HepG2 (cell line): ENCODE data around the gene ABHD15. TPM values are rescaled to one million over a fixed set of nuclear protein-coding genes. Genes with fewer than 3 reads are reported as not detected.

ENCODE experiments used
- ELF3 ChIP-seq: IDR thresholded peaks from 2 replicates; pipeline ENCODE4 v1.6.1; 2016; ENCODE audit warnings: missing genetic modification reagents, missing compliant biosample characterization
- GLI4 ChIP-seq: sonication (generic); formaldehyde crosslinking; IDR thresholded peaks from 2 replicates; pipeline ENCODE4 v1.5.1; 2020; ENCODE audit warnings: missing genetic modification reagents, mild to moderate bottlenecking, moderate library complexity, borderline replicate concordance
- HIVEP1 ChIP-seq: sonication (generic); formaldehyde crosslinking; IDR thresholded peaks from 2 replicates; pipeline ENCODE4 v1.4.0; 2020; ENCODE audit warnings: mild to moderate bottlenecking, missing genetic modification reagents
- HNRNPLL ChIP-seq: fragments of 200-400 bp; formaldehyde crosslinking; IDR thresholded peaks from 2 replicates; pipeline ENCODE4 v1.6.1; 2017; ENCODE audit warnings: mild to moderate bottlenecking, low read depth, low read length; ENCODE audit not compliant: poor library complexity, severe bottlenecking
- KDM5B ChIP-seq: sonication (generic); formaldehyde crosslinking; IDR thresholded peaks from 2 replicates; pipeline ENCODE4 v1.4.0; 2020; ENCODE audit warnings: missing genetic modification reagents, mild to moderate bottlenecking, borderline replicate concordance
- PITX1 ChIP-seq: sonication (generic); formaldehyde crosslinking; IDR thresholded peaks from 2 replicates; pipeline ENCODE4 v1.5.1; 2020; ENCODE audit warnings: mild to moderate bottlenecking, missing genetic modification reagents
- POGK ChIP-seq: sonication (generic); formaldehyde crosslinking; conservative IDR thresholded peaks from 2 replicates; pipeline ENCODE4 v1.8.0; 2022; ENCODE audit warnings: mild to moderate bottlenecking, moderate library complexity, missing genetic modification reagents
- SNAPC4 ChIP-seq: sonication (generic); formaldehyde crosslinking; IDR thresholded peaks from 2 replicates; pipeline ENCODE4 v1.4.0; 2020; ENCODE audit warnings: mild to moderate bottlenecking, missing genetic modification reagents
- TFDP1 ChIP-seq: IDR thresholded peaks from 2 replicates; pipeline ENCODE4 v1.6.1; 2016; ENCODE audit warnings: missing compliant biosample characterization, missing genetic modification reagents, borderline replicate concordance
- ZFAT ChIP-seq: sonication (generic); formaldehyde crosslinking; conservative IDR thresholded peaks from 2 replicates; pipeline ENCODE4 v1.8.1; 2023; ENCODE audit warnings: missing genetic modification reagents, inconsistent platforms
- ZMYM4 ChIP-seq: sonication (generic); formaldehyde crosslinking; IDR thresholded peaks from 2 replicates; pipeline ENCODE4 v1.8.1; 2023; ENCODE audit warnings: mild to moderate bottlenecking, missing genetic modification reagents
- ZNF138 ChIP-seq: sonication (generic); formaldehyde crosslinking; IDR thresholded peaks from 2 replicates; pipeline ENCODE4 v1.5.0; 2020; ENCODE audit warnings: mild to moderate bottlenecking, low read depth, missing genetic modification reagents
- ZNF274 ChIP-seq: sonication (generic); formaldehyde crosslinking; IDR thresholded peaks from 2 replicates; pipeline ENCODE4 v1.5.1; 2020; ENCODE audit warnings: mild to moderate bottlenecking, missing genetic modification reagents
- ZNF280B ChIP-seq: sonication (generic); formaldehyde crosslinking; IDR thresholded peaks from 2 replicates; pipeline ENCODE4 v1.5.0; 2020; ENCODE audit warnings: missing genetic modification reagents, mild to moderate bottlenecking, borderline replicate concordance
- ZNF329 ChIP-seq: sonication (generic); formaldehyde crosslinking; IDR thresholded peaks from 2 replicates; pipeline ENCODE4 v1.9.0; 2021; ENCODE audit warnings: low read depth, mild to moderate bottlenecking, missing genetic modification reagents
- ZNF564 ChIP-seq: sonication (generic); formaldehyde crosslinking; IDR thresholded peaks from 2 replicates; pipeline ENCODE4 v1.8.1; 2023; ENCODE audit warnings: mild to moderate bottlenecking, missing genetic modification reagents
- ZNF607 ChIP-seq: sonication (generic); formaldehyde crosslinking; IDR thresholded peaks from 2 replicates; pipeline ENCODE4 v1.5.1; 2020; ENCODE audit warnings: missing genetic modification reagents, mild to moderate bottlenecking, borderline replicate concordance
- ZNF615 ChIP-seq: sonication (generic); formaldehyde crosslinking; IDR thresholded peaks from 2 replicates; pipeline ENCODE4 v1.5.0; 2020; ENCODE audit warnings: mild to moderate bottlenecking, missing genetic modification reagents, borderline replicate concordance
- polyA plus RNA-seq, 8 experiments: library from polyadenylated mRNA; depleted of rRNA in 3 of 8; stranded (reverse) in 7 of 8; unstranded in 1 of 8; fragments of >200 nt; fragmentation: Illumina TruSeq in 4 of 8; extraction: Trizol in 4 of 8; gene quantifications; 2 replicates each; pipeline versions ENCODE4 v1.2.1 to v1.2.3, GENCODE V29; 2011 to 2016; ENCODE audit warnings: low read depth in 4 of 8, missing spikeins in 1 of 8, mixed read lengths in 1 of 8; ENCODE audit not compliant: insufficient read depth in 1 of 8
- total RNA-seq, 5 experiments: library from RNA; depleted of rRNA; stranded (reverse); fragments of >200 nt; fragmentation: Illumina TruSeq; extraction: Trizol; gene quantifications; 2 replicates each; pipeline ENCODE4 v1.2.3, GENCODE V29; 2016; ENCODE audit warnings: low read depth in 1 of 5

The ABHD15 gene
- total and polyA plus RNA-seq, 2 of the 13 experiments (the other 11 are each of a cell fraction or from before 2014, with no cell fraction given) = 2.4 to 7.7 TPM

GRCh38 chr17:29565643-29566472, 979 bp downstream of the ABHD15 start (continued):
- TF ChIP-seq ZNF138 (CRISPR knock-in tag) (peak; percentile 57; the same call in 1 of the 2 replicates), KDM5B (peak; percentile 69), ZMYM4 (0 out of 2 replicates have a peak, but pooled peaks have one; percentile 11), POGK (peak; percentile 53; the same call in 1 of the 2 replicates), ZNF274 (CRISPR knock-in tag) (peak; percentile 34; the same call in 1 of the 2 replicates), ZNF564 (CRISPR knock-in tag) (peak; percentile 32; the same call in 1 of the 2 replicates), GLI4 (no peak), ZNF280B (CRISPR knock-in tag) (peak; percentile 71), ZFAT (CRISPR knock-in tag) (no peak), SNAPC4 (CRISPR knock-in tag) (peak; percentile 58; the same call in 1 of the 2 replicates), ZNF607 (peak; percentile 42; the same call in 1 of the 2 replicates), PITX1 (CRISPR knock-in tag) (0 out of 2 replicates have a peak, but pooled peaks have one; percentile 19), ELF3 (no peak), TFDP1 (CRISPR knock-in tag) (no peak), HIVEP1 (CRISPR knock-in tag) (peak; percentile 67; the same call in 1 of the 2 replicates), ZNF615 (no peak), ZNF329 (CRISPR knock-in tag) (0 out of 2 replicates have a peak, but pooled peaks have one; percentile 36), HNRNPLL (peak; percentile 80)
